ENCODE data around the gene PCSK7.

DNA sequence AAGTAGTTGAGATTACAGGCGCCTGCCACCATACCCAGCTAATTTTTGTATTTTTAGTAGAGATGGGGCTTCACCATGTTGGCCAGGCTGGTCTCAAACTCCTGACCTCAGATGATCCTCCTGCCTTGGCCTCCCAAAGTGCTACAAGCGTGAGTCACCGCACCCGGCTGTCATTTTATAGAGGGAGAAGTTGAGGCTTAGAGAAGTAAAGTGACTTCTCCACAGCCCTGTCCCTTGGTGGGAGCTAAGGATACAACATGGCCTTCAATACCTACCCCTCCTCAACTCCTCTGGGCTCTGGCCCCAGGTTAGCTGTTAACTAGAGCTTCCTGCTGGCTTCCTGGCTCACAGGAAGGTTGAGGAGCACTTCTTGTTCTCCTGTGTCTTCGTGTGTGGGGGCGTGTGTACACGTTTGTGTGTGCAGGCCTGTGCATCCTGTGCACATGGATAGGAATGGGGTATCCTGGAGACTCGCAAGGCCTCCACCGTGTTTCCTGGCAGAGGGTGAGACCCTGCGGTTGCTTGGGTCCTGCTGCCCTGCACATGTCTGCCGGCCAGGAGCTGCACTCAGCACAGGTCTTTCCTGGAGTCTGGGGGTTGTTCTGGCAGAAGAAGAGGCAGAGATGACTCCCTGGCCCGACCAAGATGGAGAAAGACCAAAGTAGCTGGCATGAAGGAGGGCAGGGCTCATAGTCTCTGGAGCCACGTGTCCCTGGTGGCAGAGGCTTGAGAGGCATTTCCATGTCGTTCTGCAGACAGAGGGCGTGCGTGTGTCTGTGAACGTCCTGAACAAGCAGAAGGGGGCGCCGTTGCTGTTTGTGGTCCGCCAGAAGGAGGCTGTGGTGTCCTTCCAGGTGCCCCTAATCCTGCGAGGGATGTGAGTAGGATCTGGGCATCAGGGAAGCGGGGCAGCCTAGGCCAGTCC lies 51.0 kb downstream of the PCSK7 start:
- TF ChIP-seq POLR2A (IDR thresholded peaks at IDR 0.05) = no peak
- TF ChIP-seq, protein P1, sequence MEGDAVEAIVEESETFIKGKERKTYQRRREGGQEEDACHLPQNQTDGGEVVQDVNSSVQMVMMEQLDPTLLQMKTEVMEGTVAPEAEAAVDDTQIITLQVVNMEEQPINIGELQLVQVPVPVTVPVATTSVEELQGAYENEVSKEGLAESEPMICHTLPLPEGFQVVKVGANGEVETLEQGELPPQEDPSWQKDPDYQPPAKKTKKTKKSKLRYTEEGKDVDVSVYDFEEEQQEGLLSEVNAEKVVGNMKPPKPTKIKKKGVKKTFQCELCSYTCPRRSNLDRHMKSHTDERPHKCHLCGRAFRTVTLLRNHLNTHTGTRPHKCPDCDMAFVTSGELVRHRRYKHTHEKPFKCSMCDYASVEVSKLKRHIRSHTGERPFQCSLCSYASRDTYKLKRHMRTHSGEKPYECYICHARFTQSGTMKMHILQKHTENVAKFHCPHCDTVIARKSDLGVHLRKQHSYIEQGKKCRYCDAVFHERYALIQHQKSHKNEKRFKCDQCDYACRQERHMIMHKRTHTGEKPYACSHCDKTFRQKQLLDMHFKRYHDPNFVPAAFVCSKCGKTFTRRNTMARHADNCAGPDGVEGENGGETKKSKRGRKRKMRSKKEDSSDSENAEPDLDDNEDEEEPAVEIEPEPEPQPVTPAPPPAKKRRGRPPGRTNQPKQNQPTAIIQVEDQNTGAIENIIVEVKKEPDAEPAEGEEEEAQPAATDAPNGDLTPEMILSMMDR (IDR thresholded peaks at IDR 0.05) = peak in 1 of 3 donors; percentile 18

Data from lower leg skin (tissue), 3 donors.